SK-N-SH (cell line): ENCODE data around the gene FSIP1. TPM values are rescaled to one million over a fixed set of nuclear protein-coding genes. Genes with fewer than 3 reads are reported as not detected.

Experiments used
- CTCF ChIA-PET: fragments of 300-600, 350-600 bp; formaldehyde crosslinking; extraction: SDS; loops from one replicate; lab custom pipeline; 2021; lab: Yijun Ruan, JAX
- POLR2A ChIA-PET: fragments of 350-600 bp; sonication (Branson Sonifier 250); formaldehyde crosslinking; extraction: SDS; loops from one replicate; lab custom pipeline; 2020; ENCODE audit warnings: antibody characterized with exemption, inconsistent platforms; lab: Yijun Ruan, JAX
- DNase-seq: peaks from one replicate; pipeline ENCODE4 v3.0.0; 2012
- H2AFZ ChIP-seq: fragments of 200-600 bp; sonication (generic); 2 replicates; pipeline ENCODE4 v1.8.1; 2016; ENCODE audit warnings: antibody characterized with exemption, mild to moderate bottlenecking, low read depth
- H3F3A ChIP-seq: fragments of 200-600 bp; sonication (generic); replicated peaks from 2 replicates; pipeline ENCODE3; 2016; ENCODE audit warnings: antibody characterized with exemption, mild to moderate bottlenecking; ENCODE audit not compliant: insufficient read depth
- H3K27ac ChIP-seq, 2 experiments: fragments of 200-500 bp in 1 of 2; fragments of 200-600 bp in 1 of 2; sonication (Bioruptor generic) in 1 of 2; sonication (generic), shearing (Covaris generic) in 1 of 2; 2 replicates each; pipeline versions ENCODE4 v1.5.1 to v1.6.1; 2014 to 2016; ENCODE audit warnings: low read depth in 2 of 2, inconsistent platforms in 1 of 2, low read length in 1 of 2, mild to moderate bottlenecking in 1 of 2, mixed read lengths in 1 of 2
- H3K27me3 ChIP-seq: fragments of 200-600 bp; sonication (generic), shearing (Covaris generic); 2 replicates; pipeline ENCODE4 v1.6.1; 2016; ENCODE audit warnings: mixed run types; ENCODE audit not compliant: insufficient read depth
- H3K36me3 ChIP-seq, 2 experiments: fragments of 200-500 bp in 1 of 2; fragments of 200-600 bp in 1 of 2; sonication (Bioruptor generic) in 1 of 2; sonication (generic) in 1 of 2; replicated peaks in 1 of 2; 2 replicates each; pipeline versions ENCODE3 to v1.5.1; 2014 to 2016; ENCODE audit warnings: low read length in 1 of 2, mild to moderate bottlenecking in 1 of 2; ENCODE audit not compliant: insufficient read depth in 2 of 2, control insufficient read depth in 1 of 2
- H3K4me1 ChIP-seq, 2 experiments: fragments of 200-500 bp in 1 of 2; fragments of 200-600 bp in 1 of 2; sonication (Bioruptor generic) in 1 of 2; sonication (generic), shearing (Covaris generic) in 1 of 2; 2 replicates each; pipeline versions ENCODE4 v1.5.1 to v1.6.1; 2014 to 2016; ENCODE audit warnings: low read depth in 1 of 2, low read length in 1 of 2, mixed run types in 1 of 2; ENCODE audit not compliant: insufficient read depth in 2 of 2, control insufficient read depth in 1 of 2
- H3K4me2 ChIP-seq: fragments of 200-600 bp; sonication (generic), shearing (Covaris generic); 2 replicates; pipeline ENCODE4 v1.6.1; 2017; ENCODE audit warnings: mixed run types
- H3K4me3 ChIP-seq, 2 experiments: fragments of 200-500 bp in 1 of 2; fragments of 200-600 bp in 1 of 2; sonication (Bioruptor generic) in 1 of 2; sonication (generic), shearing (Covaris generic) in 1 of 2; 2 replicates each; pipeline versions ENCODE4 v1.5.1 to v1.8.1; 2014 to 2016; ENCODE audit warnings: low read depth in 2 of 2, inconsistent platforms in 1 of 2, low read length in 1 of 2, mild to moderate bottlenecking in 1 of 2, mixed read lengths in 1 of 2, moderate library complexity in 1 of 2
- H3K79me2 ChIP-seq: fragments of 200-600 bp; sonication (generic); 2 replicates; pipeline ENCODE4 v1.8.1; 2017; ENCODE audit warnings: mild to moderate bottlenecking; ENCODE audit not compliant: insufficient read depth
- H3K9ac ChIP-seq: fragments of 200-600 bp; sonication (generic); 2 replicates; pipeline ENCODE4 v1.6.1; 2017; ENCODE audit warnings: mixed run types
- H3K9me2 ChIP-seq: fragments of 200-600 bp; sonication (generic); 2 replicates; pipeline ENCODE4 v1.6.1; 2017; ENCODE audit warnings: mixed run types
- H3K9me3 ChIP-seq: fragments of 200-600 bp; sonication (generic); 2 replicates; pipeline ENCODE4 v1.6.1; 2017; ENCODE audit warnings: mixed run types, mild to moderate bottlenecking, moderate library complexity
- H4K20me1 ChIP-seq: fragments of 200-600 bp; sonication (generic); 2 replicates; pipeline ENCODE4 v1.6.1; 2017; ENCODE audit warnings: mild to moderate bottlenecking, mixed run types; ENCODE audit not compliant: insufficient read depth
- CTCF ChIP-seq: fragments of 200-600 bp; sonication (generic); IDR thresholded peaks from 2 replicates; pipeline ENCODE4 v1.6.1; 2017; ENCODE audit warnings: antibody characterized with exemption, mild to moderate bottlenecking, moderate library complexity
- ELF1 ChIP-seq: IDR thresholded peaks from 2 replicates; pipeline ENCODE4 v1.4.0; 2012
- FOSL2 ChIP-seq: IDR thresholded peaks from 2 replicates; pipeline ENCODE4 v1.4.0; 2012; ENCODE audit warnings: low read depth, mild to moderate bottlenecking, moderate library complexity, borderline replicate concordance
- FOXJ3 ChIP-seq: sonication (generic); formaldehyde crosslinking; IDR thresholded peaks from 2 replicates; pipeline ENCODE4 v1.5.1; 2020; ENCODE audit warnings: mild to moderate bottlenecking, missing genetic modification reagents
- GABPA ChIP-seq: IDR thresholded peaks from 2 replicates; pipeline ENCODE4 v1.4.0; 2012; ENCODE audit warnings: low read depth, mild to moderate bottlenecking
- GATA2 ChIP-seq: sonication (generic); formaldehyde crosslinking; IDR thresholded peaks from 2 replicates; pipeline ENCODE4 v1.5.0; 2020; ENCODE audit warnings: mild to moderate bottlenecking, missing genetic modification reagents
- IRF3 ChIP-seq: fragments of 150-350 bp; IDR thresholded peaks from 2 replicates; pipeline ENCODE4 v1.6.1; 2016; ENCODE audit warnings: mild to moderate bottlenecking, low read depth, low read length
- MEF2A ChIP-seq: IDR thresholded peaks from 2 replicates; pipeline ENCODE4 v1.4.0; 2012; ENCODE audit warnings: low read depth, borderline replicate concordance
- MXI1 ChIP-seq: IDR thresholded peaks from 2 replicates; pipeline ENCODE4 v1.6.1; 2012; ENCODE audit warnings: mild to moderate bottlenecking, low read depth, low read length, improper control_type of control experiment
- NFIC ChIP-seq: IDR thresholded peaks from 2 replicates; pipeline ENCODE4 v1.4.0; 2012; ENCODE audit warnings: borderline replicate concordance
- RAD21 ChIP-seq: IDR thresholded peaks from 2 replicates; pipeline ENCODE4 v1.6.1; 2012; ENCODE audit warnings: mild to moderate bottlenecking, low read length
- RCOR1 ChIP-seq: fragments of 150-350 bp; IDR thresholded peaks from 2 replicates; pipeline ENCODE4 v1.6.1; 2017; ENCODE audit warnings: antibody characterized with exemption, low read length
- RFX5 ChIP-seq: IDR thresholded peaks from 2 replicates; pipeline ENCODE4 v1.6.1; 2012; ENCODE audit warnings: mild to moderate bottlenecking, improper control_type of control experiment, low read length
- RXRA ChIP-seq: IDR thresholded peaks from 2 replicates; pipeline ENCODE4 v1.4.0; 2012; ENCODE audit warnings: low read depth, mild to moderate bottlenecking, borderline replicate concordance
- SMC3 ChIP-seq: IDR thresholded peaks from 2 replicates; pipeline ENCODE4 v1.6.1; 2012; ENCODE audit warnings: low read depth, low read length, improper control_type of control experiment
- TCF12 ChIP-seq: IDR thresholded peaks from 2 replicates; pipeline ENCODE4 v1.4.0; 2012
- TEAD4 ChIP-seq: IDR thresholded peaks from 2 replicates; pipeline ENCODE4 v1.4.0; 2012; ENCODE audit warnings: mild to moderate bottlenecking, borderline replicate concordance; ENCODE audit not compliant: insufficient read depth
- YY1 ChIP-seq: IDR thresholded peaks from 2 replicates; pipeline ENCODE4 v1.4.0; 2012; ENCODE audit warnings: low read depth, mild to moderate bottlenecking
- WGBS: methylation state at CpG from one replicate; pipeline ENCODE4 v1.1.6; 2017; ENCODE audit warnings: low lambda C conversion rate; 5-methylcytosine and 5-hydroxymethylcytosine counted together
- polyA plus RNA-seq, 3 experiments: library from polyadenylated mRNA; depleted of rRNA; stranded (reverse); fragments of >200 nt; gene quantifications; 2 replicates each; pipeline ENCODE4 v1.2.3, GENCODE V29; 2012

FSIP1 gene
- polyA plus RNA-seq, 1 of the 3 experiments (the other 2 are of a cell fraction): 0.43 TPM

- CTCF ChIA-PET: interaction anchor here (0.6 to 5.8 kb wide), 98 partner anchors 8 to 1721 kb away, joined by 3 to 139 read pairs (median 5); partner anchors contain the start of genes FSIP1 and THBS1
- H3K4me2 ChIP-seq: no peak overlapping the region
- H3K79me2 ChIP-seq: no peaks in the 10 kb centered on the region
- no peaks in the 10 kb centered on the region for H3K27me3 ChIP-seq
- H3K4me1 ChIP-seq: no peaks in the 10 kb centered on the region; a peak in 1 of 4 replicates
- H3K9me2 ChIP-seq: no peaks in the 10 kb centered on the region
- H3K27ac ChIP-seq: no peak overlapping the region
- TF ChIP-seq RAD21 (peak; percentile 78), SMC3 (peak; percentile 61), CTCF (peak; percentile 81), TCF12 (no peak)
- WGBS: 50% methylated on average over 2 of the region's 2 CpGs
- no peak for DNase-seq
- H3K9me3 ChIP-seq: no peaks in the 10 kb centered on the region
- POLR2A ChIA-PET: no interaction called here
- no peaks in the 10 kb centered on the region for H3F3A ChIP-seq
- peak overlapping the region; percentile 3 for H2AFZ ChIP-seq
- H4K20me1 ChIP-seq: no peaks in the 10 kb centered on the region
- peak overlapping the region in 1 of 2 experiments; percentile 33; a peak in 1 of 4 replicates for H3K4me3 ChIP-seq
- H3K36me3 ChIP-seq: peaks cover 0 to 6% of the 10 kb centered on the region in 2 experiments
- no peak overlapping the region for H3K9ac ChIP-seq
Measured at GRCh38 chr15:39756806-39757522, 25.7 kb downstream of the FSIP1 start.

- no peaks in the 10 kb centered on the region for H3F3A ChIP-seq
- 0 out of 2 replicates have a peak, but pooled peaks cover 3% of the 10 kb centered on the region for H3K9me2 ChIP-seq
- peak overlapping the region in 1 of 2 experiments; percentile 22; a peak in 1 of 4 replicates for H3K27ac ChIP-seq
- H3K9me3 ChIP-seq: no peaks in the 10 kb centered on the region
- no peaks in the 10 kb centered on the region for H4K20me1 ChIP-seq
- TF ChIP-seq TCF12 (0 out of 2 replicates have a peak, but pooled peaks have one; percentile 28), MEF2A (no peak)
- no peak overlapping the region for H3K9ac ChIP-seq
- CTCF ChIA-PET: interaction anchor here (1.0 kb wide), 1 partner anchor 173 kb away, joined by 3 read pairs; no protein-coding TSS in a partner anchor
- no peak for DNase-seq
- POLR2A ChIA-PET: interaction anchor here (0.6 kb wide), 1 partner anchor 80 kb away, joined by 3 read pairs; no protein-coding TSS in a partner anchor
- no peak overlapping the region for H2AFZ ChIP-seq
- 94% methylated on average over 1 of the region's 1 CpG for WGBS
- no peaks in the 10 kb centered on the region for H3K79me2 ChIP-seq
- peaks cover 0 to 6% of the 10 kb centered on the region in 2 experiments for H3K36me3 ChIP-seq
- H3K4me1 ChIP-seq: no peaks in the 10 kb centered on the region; a peak in 1 of 4 replicates
- no peak overlapping the region for H3K4me3 ChIP-seq
- no peaks in the 10 kb centered on the region for H3K27me3 ChIP-seq
- no peak overlapping the region for H3K4me2 ChIP-seq
Measured at GRCh38 chr15:39752991-39753390, 29.6 kb downstream of the FSIP1 start.

GRCh38 chr15:39752246-39752645 lies 30.4 kb downstream of the FSIP1 start:
- no peaks in the 10 kb centered on the region for H3K27me3 ChIP-seq
- H3K79me2 ChIP-seq: no peaks in the 10 kb centered on the region
- no peaks in the 10 kb centered on the region for H3K9me3 ChIP-seq
- H2AFZ ChIP-seq: no peak overlapping the region
- H4K20me1 ChIP-seq: no peaks in the 10 kb centered on the region
- TF ChIP-seq RCOR1: no peak
- no peak for TF ChIP-seq GABPA
- TF ChIP-seq RXRA: no peak
- no peak for TF ChIP-seq FOXJ3 (CRISPR knock-in tag)
- TF ChIP-seq MXI1: no peak
- no peak for TF ChIP-seq TEAD4
- no peak for TF ChIP-seq FOSL2
- TF ChIP-seq NFIC: no peak
- TF ChIP-seq IRF3: no peak
- no peak for TF ChIP-seq ELF1
- no peak for TF ChIP-seq RFX5
- TF ChIP-seq YY1: no peak
- no peak for TF ChIP-seq MEF2A
- TF ChIP-seq RAD21: no peak
- no peak for TF ChIP-seq GATA2 (CRISPR knock-in tag)
- POLR2A ChIA-PET: interaction anchor here (0.6 kb wide), 1 partner anchor 80 kb away, joined by 3 read pairs; no protein-coding TSS in a partner anchor
- DNase-seq: no peak
- H3K4me2 ChIP-seq: no peak overlapping the region
- H3K4me1 ChIP-seq: no peaks in the 10 kb centered on the region; a peak in 1 of 4 replicates
- peaks cover 6% of the 10 kb centered on the region for H3F3A ChIP-seq
- CTCF ChIA-PET: no interaction called here
- no peak overlapping the region for H3K4me3 ChIP-seq
- H3K9me2 ChIP-seq: 0 out of 2 replicates have a peak, but pooled peaks cover 3% of the 10 kb centered on the region
- no peak overlapping the region; a peak in 1 of 4 replicates for H3K27ac ChIP-seq
- H3K36me3 ChIP-seq: peaks cover 0 to 6% of the 10 kb centered on the region in 2 experiments
- H3K9ac ChIP-seq: no peak overlapping the region
